PC-3 (cell line): Measurements from ENCODE around the gene USH2A.

Experiments
- EZH2 ChIP-seq: fragments of 300-600 bp; sonication (generic); IDR thresholded peaks from one replicate; pipeline ENCODE4 v1.6.1; 2017; ENCODE audit warnings: antibody characterized with exemption, mild to moderate bottlenecking, low read length; ENCODE audit not compliant: unreplicated experiment
- EZH2phosphoT487 ChIP-seq: fragments of 300-600 bp; sonication (generic); IDR thresholded peaks from 2 replicates; pipeline ENCODE4 v1.6.1; 2018; ENCODE audit warnings: mild to moderate bottlenecking, antibody characterized with exemption, low read length, borderline replicate concordance
- TF ChIP-seq, protein P1 (sequence below): fragments of 300-600 bp; sonication (generic); conservative IDR thresholded peaks from 2 replicates; pipeline ENCODE4 v1.5.1; 2017; ENCODE audit warnings: antibody characterized with exemption, low read depth, mild to moderate bottlenecking, low read length

DNA sequence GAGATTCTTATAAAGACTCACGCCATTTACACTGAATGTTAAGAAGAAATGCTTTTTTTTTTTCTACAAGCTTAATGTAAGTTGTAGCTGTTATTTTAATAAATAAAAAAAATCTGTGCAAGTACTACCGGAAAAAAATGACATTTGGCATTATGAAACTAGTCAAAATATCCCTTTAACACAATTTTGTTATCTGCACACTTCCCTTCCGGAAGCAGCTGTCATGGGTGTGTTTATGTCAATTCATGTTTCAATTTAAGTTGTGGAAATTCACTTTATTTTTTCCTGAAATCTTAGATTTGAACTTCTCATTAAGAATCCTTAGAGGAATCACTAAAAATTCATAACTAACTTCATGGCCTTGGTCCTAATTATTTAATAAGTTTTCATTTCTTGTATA lies 548.0 kb downstream of the USH2A start:
- TF ChIP-seq, protein P1, sequence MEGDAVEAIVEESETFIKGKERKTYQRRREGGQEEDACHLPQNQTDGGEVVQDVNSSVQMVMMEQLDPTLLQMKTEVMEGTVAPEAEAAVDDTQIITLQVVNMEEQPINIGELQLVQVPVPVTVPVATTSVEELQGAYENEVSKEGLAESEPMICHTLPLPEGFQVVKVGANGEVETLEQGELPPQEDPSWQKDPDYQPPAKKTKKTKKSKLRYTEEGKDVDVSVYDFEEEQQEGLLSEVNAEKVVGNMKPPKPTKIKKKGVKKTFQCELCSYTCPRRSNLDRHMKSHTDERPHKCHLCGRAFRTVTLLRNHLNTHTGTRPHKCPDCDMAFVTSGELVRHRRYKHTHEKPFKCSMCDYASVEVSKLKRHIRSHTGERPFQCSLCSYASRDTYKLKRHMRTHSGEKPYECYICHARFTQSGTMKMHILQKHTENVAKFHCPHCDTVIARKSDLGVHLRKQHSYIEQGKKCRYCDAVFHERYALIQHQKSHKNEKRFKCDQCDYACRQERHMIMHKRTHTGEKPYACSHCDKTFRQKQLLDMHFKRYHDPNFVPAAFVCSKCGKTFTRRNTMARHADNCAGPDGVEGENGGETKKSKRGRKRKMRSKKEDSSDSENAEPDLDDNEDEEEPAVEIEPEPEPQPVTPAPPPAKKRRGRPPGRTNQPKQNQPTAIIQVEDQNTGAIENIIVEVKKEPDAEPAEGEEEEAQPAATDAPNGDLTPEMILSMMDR = no peak
- no peak for TF ChIP-seq EZH2
- no peak for TF ChIP-seq EZH2phosphoT487
